Stimulated activated CD8-positive, alpha-beta memory T cell treated with anti-CD3 and anti-CD28 coated beads, Interleukin-7, amount 100 ng/mL, for 1 hour (primary cell): ENCODE measurements around the gene RHOG.
"Not testable (repeated sequence)": the region's sequence is repeated elsewhere in the genome, so short reads cannot be mapped to it uniquely, and the experiment has no call there.

Experiments used
- DNase-seq, 2 donors: peaks; one replicate each; pipeline ENCODE4 v3.0.0-alpha.2; 2020; ENCODE audit warnings: low read depth in 2 of 2

Gene RHOG

DNA sequence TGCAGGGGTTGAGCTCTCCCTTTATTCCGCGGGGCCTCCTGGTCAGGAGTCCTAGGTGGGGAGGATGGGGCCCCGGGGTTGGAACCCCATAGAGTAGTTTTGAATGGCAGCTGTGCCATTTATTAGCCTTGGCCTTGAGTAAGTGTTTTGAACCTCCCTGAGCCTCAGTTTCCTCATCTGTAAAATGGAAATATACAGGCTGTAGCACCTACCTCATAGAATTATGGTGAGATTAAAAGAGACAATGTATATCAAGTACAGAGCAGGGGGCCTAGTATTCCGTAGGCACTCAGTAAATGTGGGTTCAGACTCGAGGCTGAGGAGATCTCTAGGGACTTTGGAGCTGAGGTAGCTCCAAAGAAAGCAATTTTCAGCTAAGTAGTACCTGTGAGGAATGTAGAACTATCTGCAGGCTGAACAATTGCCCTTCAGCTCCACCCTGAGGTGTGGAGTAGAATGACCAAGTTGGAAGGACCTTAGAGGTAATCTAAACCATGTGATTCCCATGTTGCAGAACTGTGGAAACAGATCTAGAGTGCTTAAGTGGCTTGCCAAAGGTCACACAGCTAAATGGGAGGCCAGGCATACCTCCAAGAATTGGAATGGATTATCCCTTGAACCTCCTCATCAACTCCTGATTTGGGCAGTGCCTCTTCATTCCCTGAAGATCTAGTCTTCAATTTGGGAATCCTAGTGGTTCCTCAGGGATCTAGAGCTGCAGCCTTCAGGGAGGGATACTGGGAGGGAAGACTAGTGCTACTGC, 31.7 kb downstream of the RHOG start:
- DNase-seq = no peak

DNA sequence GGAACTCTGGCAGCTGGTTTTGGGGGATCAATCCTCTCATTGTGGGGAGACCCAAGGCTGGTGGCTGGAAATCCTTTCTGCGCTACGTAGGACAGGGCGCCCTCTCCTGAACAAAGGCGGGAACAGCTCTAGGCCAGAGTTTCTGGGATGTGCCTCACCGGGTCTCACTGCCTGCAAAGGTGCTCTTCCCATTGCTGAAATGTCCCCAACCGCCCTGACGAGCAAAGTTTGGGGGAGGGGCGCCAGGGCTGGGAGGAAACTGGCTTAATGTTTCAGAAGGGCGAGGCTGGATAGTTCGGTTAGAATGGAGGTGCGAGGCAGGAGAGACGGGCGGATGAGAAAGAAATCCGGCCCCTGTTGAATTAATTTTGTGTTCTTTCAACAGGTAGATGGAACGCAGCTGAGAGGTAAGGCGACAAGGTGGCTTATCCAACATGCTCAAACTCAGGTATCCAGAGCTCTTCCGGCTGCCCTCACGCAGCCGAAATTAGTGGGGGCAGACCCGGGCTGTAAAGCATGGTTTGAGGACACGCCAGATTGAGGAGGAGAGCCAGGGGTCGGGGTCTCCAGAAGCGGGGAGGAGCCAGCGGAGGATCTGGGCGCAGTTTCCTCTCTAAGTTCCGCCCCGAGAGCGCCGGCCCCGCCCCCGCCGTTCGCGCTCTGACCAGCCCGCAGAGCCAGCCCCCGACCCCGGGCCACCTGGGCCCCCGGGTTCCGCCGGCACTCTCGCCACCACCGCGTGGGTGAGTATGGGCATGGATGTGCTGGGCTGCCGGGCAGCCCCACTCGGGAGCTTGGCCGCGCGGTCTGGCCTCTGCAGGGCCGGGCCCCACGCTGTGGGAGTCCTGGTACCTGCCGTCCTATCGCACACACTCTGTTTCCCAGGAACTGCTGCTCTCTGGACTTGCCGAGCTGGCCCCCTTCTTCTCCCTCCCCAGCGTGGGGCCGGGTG, 32.6 kb downstream of the RHOG start, which contains the start of gene PGAP2:
TSS of gene PGAP2 (plus strand) at position 652 of the 952 bp plus-strand sequence. CDS start 2,700 bp downstream, outside the sequence.
- DNase-seq = peak in 1 of 2 donors; percentile 23

DNA sequence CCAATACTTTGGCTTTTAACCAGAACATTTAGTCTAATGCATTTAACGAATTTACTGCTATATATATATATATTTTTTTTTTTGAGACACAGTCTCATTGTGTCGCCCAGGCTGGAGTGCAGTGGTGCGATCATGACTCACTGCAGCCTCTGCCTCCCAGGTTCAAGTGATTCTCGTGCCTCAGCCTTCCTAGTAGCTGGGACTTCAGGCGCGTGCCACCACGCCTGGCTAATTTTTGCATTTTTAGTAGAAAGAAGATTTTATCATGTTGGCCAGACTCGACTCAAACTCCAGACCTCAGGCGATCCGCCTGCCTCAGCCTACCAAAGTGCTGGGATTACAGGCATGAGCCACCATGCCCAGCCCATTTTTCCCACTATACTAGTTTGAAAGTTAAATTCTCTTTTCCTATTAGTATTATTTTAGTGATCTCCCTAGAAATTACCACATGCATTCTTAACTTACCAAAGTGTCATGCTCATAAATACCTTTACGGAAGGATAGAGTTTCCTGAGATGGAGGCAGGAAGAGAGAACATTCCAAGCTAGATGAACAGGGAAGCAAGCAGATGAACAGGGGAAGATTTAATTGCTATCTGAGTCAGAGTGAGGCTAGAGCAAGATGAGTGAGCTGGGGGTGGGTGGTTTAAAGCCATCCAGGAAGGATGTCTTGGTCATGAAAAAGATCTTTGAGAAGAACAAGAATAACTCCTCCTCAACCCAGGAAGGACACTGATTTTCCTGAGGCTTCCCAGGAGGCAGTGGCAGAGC, 36.8 kb downstream of the RHOG start:
- no peak for DNase-seq

DNA sequence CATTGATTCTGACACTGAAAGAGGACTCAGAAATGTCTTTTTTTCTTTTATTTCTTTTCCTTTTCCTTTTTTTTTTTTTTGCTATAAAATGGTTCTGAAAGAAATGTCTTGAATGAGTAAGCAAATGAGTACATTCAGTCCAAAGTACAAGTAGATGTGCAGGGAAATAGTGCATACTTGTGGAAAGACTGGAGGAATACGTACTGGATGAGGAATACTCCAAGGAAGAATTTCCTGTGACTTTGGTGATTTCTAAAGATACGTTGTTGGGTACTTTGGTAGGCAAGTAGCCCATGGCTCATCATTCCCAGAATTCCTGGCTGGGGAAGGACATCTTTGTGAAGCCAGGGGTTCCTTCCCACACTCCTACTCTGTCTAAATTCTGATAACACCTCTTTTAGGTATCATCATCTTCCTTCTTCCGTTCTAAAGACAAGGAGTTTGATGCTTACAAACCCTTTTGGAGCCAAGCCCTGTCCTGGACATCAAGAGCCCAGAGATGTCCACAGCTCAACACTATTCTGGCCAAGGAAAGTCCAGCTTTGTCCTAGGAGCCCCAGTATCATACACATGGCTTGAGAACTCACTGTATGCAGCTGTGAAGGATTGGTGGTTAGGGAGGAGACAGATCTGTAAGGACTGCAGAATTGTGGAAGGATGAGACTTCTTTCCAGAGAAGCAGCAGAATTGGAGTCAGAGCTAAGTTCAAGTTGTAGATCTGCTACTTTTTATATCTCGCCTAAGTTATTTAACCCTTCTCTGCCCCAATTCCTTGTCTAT, 38.6 kb downstream of the RHOG start:
- no peak for DNase-seq

DNA sequence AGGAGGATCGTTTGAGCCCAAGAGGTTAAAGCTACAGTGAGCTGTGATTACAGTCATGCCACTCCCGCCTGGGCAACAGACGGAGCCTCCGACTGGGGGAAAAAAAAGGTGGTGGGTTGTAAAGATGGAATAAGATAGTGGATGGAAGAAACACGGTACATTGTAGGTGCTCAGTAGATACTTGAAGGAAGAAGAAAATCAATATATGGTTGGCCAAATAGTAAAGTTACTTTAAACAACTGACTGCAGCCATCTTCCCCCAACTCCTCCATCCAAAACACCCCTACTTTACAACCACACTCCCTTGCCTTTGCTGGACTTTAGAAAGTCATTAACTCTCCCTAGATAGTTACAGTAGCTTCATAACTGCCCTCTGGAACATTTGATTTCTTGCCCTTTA, 40.9 kb downstream of the RHOG start:
- no peak for DNase-seq

DNA sequence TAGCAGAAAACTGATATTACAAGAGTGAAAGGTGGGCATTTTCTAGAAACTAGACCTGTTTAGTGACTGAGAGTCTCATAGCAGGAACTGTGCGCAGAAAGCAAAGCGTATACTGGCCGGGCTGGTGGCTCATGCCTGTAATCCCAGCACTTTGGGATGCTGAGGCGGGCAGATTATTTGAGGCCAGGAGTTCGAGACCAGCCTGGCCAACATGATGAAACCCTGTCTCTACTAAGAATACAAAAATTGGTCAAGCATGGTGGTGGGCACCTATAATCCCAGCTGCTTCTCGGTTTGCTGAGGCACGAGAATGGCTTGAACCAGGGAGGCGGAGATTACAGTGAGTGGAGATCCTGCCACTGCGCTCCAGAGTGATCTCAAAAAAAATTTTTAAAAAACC, 41.6 kb downstream of the RHOG start:
- no peak for DNase-seq

DNA sequence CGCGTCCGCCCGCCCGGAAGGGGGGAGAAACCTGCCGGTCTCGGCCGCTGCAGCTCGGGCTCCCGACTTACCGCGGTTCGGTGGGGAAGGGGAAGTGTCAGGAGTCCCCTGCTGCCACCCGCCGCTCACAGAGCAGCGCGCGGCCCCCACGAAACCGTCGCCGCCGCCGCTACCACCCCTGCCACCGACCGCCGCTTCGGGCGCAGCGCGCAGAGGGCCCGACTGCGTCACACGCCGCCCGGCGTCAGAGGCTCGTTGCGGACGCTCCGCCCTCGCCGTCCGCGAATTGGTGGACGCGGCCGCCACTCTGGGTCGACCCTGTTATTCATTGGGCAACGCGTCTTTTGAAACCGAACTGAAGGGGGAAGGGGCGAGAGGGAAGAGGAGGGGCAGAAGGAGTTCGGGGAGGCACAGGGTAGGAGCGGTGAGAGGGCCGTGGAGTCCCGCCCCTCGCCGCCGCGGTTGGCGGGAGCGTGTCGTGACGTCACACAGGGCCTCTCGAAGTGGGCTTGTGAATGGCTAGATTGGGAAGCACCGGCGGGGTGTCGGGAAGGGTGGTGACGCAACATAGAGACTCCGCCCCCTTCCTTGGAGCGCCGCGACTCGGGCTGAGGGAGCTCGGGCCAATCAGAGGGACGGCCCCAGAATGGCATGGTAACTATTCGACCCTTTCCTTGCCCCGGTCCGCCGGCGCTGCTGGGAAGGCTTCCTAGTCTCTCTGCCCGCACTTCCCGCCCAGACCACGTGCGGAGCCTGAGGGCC, 43.2 kb downstream of the RHOG start, which contains the start of gene NUP98:
TSS of gene NUP98 (minus strand) at position 226 of the 762 bp plus-strand sequence. CDS start 15,437 bp downstream, outside the sequence.
- DNase-seq = peak; percentile 98 to 99

DNA sequence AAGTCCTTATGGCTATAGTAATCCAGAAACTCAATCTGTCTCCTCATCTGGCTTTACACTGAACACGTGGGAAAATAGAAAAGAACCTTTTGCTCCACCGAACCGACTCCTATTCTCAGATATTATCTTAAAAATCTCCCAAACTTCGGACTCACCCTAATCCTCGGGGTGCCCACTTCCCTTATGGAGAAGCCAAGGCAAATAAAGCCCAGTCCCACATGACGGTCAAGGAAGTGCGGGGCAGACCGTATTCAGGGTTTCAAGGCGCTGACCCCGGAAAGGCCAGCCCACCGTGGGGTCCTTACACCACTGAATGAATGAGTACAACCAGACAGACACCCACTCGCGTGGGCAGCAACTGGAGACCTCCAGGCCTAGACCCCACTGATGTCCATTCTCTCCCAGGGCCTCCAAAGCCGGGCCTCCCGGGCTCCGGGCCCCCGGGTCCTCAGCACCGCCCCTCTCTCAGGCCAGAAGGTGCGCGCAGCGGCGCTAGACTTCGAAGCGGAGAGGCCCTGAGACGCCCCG, 43.9 kb downstream of the RHOG start:
- no peak for DNase-seq

DNA sequence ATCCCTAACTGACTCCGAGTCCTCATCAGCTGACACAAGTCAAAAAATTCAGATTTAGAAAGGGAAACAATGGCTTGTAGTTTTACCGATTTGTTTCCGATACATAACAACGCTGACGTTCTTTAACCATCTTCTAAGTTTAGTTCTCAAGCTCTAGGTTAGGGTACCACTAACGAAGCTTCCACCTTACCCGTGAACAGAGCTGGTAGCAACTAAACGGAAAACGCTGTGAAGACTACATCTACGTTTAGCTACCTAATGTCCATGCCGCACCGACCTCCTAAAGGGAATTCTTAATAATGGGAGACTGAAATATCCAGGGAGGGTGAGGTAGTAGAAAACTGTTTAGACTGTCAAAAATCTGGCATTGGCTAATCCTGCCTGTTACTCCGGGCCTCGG, 44.4 kb downstream of the RHOG start:
- DNase-seq = no peak

DNA sequence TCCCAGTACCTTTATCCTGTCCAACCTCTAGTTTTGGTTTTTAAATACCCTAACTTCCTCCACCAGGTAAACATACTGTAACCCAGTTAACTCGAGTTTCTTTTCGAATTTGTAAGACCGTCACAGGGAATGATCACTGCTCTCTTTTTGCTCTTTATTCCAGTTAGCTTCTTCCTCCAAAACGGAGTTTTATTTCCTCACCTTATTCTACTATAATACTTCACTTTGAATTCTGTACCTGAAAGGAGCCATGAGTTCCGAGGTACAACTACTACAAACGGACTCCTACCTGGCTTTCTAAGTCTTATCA, 44.8 kb downstream of the RHOG start:
- DNase-seq = no peak

DNA sequence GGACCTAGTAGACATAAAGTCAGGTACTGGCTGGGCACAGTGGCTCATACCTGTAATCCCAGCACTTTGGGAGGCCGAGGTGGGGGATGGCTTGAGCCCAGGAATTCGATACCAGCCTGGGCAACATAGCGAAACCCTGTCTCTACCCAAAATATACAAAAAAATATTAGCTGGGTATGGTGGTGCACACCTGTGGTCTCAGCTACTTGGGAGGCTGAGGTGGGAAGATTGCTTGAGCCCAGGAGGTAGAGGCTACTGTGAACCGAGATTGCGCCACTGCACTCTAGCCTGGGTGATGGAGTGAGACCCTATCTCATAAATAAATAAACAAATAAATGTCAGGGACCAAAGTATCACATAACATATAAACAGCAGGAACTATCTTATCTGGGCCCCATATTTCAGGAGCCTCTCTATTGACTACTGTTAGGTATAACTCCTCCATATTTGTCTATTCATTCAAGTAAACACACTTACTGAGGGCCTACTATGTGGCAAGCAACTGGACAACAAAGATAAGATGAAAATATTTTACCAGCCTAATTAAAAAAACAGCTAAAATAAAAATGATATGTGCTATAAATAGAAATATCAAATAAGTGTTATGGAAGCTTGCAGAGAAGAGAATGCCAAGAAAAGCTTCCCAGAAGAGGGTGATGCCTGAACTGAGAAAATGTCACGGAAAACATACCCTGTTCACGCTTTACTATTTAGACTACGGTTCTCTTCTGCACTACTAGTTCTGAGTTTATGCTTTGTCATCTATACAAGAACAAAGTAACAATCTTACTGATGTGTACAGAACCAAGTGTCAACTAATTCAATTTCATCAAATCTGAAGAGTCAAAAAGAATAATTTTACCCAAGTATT, 45.4 kb downstream of the RHOG start:
- DNase-seq = no peak

DNA sequence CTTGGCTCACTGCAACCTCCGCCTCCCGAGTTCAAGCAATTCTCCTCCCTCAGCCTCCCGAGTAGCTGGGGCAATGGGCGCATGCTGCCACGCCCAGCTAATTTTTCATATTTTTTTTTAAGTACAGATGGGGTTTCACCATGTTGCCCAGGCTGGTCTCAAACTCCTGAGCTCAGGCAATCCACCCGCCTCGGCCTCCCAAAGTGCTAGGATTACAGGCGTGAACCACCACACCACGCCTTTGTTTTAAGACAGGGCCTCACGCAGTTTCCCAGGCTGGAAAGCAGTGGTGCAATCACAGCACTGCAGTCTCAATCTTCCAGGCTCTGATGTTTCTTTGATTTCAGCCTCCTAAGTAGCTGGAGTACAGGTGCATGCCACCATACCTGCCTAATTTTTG, 46.4 kb downstream of the RHOG start:
- not testable (repeated sequence) for DNase-seq

DNA sequence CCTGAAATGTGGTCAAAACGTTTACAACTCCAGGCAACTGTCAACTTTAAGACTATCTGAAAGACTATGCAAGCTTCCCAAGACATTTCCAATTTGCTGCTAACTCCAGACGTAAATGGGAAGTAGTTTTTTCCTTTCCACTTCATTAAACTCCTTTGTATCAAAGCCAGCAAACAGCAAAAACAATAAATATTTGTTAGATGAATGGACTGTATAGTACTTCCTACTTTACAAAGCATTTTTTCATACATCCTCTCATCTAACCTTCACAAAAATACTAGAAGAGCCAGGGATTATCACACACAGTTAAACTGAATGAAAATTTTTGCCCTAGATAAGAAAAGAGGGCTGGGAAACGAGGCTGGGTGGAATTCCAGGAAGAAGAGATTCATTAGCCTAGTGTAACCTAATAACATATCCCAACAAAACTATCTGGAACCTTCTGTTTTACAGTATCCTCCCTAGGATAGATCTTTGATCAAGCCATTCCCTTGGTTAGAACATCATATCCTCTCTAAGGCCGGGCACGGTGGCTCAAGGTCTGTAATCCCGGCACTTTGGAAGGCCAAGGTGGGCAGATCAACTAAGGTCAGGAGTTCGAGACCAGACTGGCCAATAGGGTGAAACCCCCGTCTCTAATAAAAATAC, 53.9 kb downstream of the RHOG start:
- no peak for DNase-seq

DNA sequence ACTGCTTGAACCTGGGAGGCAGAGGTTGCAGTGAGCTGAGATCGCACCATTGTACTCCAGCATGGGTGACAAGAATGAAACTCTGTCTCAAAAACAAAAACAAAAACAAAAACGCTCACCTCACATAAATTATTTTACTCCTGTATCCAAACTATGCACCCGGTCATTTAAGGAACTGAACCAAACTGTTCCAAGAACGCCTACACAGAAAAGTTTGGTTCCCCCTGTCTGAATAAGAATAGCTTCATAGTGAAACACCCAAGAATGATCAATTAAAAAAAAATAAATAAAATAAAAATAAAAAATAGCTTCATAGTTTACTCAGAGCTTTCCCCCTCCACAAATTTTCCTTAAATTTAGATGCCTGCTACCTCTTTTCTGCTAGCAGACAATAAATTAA, 57.1 kb downstream of the RHOG start:
- DNase-seq = no peak

DNA sequence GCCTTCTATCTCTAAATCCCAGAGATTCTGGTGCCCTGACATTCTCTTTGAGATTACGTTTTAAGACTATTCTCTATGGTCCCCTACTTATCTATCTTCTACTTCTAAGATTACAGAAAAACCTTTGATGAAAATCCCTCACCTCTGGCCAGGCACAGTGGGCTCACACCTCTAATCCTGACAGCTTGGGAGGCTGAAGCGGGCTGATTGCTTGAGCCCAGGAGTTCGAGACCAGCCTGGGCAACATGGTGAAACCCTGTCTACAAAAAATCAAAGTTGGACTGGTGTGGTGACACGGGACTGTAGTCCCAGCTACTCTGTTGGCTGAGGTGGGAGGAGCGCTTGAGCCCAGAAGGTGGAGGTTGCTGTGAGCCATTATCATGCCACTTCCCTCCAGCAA, 57.8 kb downstream of the RHOG start:
- DNase-seq = no peak

DNA sequence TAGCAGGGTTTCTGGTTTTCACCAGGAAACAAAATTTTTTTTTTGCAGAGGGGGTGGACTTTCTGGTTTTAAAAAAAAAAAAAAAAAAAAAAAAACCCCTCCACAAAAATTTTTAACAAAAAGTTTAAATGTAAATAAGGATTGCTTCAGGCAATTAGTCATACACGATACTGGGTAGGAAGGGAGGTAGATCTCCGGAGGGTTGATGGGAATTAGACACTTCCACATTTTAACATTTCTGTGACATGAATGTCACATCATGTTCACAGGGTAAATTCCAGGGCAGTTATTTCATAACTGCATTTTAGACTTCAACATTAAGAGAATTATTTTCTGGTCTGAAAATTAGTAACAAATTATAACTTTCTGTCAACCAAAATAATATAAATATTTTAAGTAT, 59.3 kb downstream of the RHOG start:
- no peak for DNase-seq
